GM10266 (cell line): ENCODE data around the gene TWF2.

Experiments
- DNase-seq: peaks from one replicate; pipeline ENCODE4 v3.0.0; 2012; ENCODE audit errors: extremely low spot score
- CTCF ChIP-seq: IDR thresholded peaks from 2 replicates; pipeline ENCODE4 v1.5.1; 2012; ENCODE audit warnings: mild to moderate bottlenecking, low read depth; ENCODE audit not compliant: control insufficient read depth, insufficient read depth; ENCODE audit errors: missing control alignments

TWF2 gene

GRCh38 chr3:52242039-52242438 is 3.1 kb upstream of the TWF2 start:
- TF ChIP-seq CTCF, result no peak
- DNase-seq, result no peak

- no peak for TF ChIP-seq CTCF
- no peak for DNase-seq
Measured at GRCh38 chr3:52240886-52241370, 2.0 kb upstream of the TWF2 start.

- peak; percentile 22 for TF ChIP-seq CTCF
- DNase-seq, result no peak
Measured at GRCh38 chr3:52240059-52240885, 1.3 kb upstream of the TWF2 start.

- no peak for DNase-seq
- no peak for TF ChIP-seq CTCF
Measured at GRCh38 chr3:52238193-52238760, 681 bp downstream of the TWF2 start.

- DNase-seq, result no peak
- TF ChIP-seq CTCF, result no peak
Measured at GRCh38 chr3:52237657-52238172, 1.2 kb downstream of the TWF2 start.

GRCh38 chr3:52237006-52237656 is 1.8 kb downstream of the TWF2 start:
- no peak for DNase-seq
- TF ChIP-seq CTCF, result no peak

- no peak for TF ChIP-seq CTCF
Measured at GRCh38 chr3:52236424-52236886, 2.5 kb downstream of the TWF2 start.

More at GRCh38 chr3:52236424-52236886, 2.5 kb downstream of the TWF2 start:
- DNase-seq, result no peak
